MM.1S (cell line): ENCODE measurements around the gene SLC24A3.

ENCODE experiments used
- DNase-seq: peaks from one replicate; pipeline ENCODE4 v3.0.0-alpha.2; 2015
- H2AFZ ChIP-seq: fragments of 300-600 bp; sonication (generic); 2 replicates; pipeline ENCODE4 v1.6.0; 2016; ENCODE audit warnings: antibody characterized with exemption, low read length
- H3F3A ChIP-seq: fragments of 300-600 bp; sonication (generic); 2 replicates; pipeline ENCODE4 v1.6.1; 2016; ENCODE audit warnings: mild to moderate bottlenecking, antibody characterized with exemption, low read length, moderate library complexity, mixed read lengths; ENCODE audit not compliant: insufficient read depth
- H3K27ac ChIP-seq: fragments of 300-600 bp; sonication (generic); 2 replicates; pipeline ENCODE4 v1.5.1; 2016; ENCODE audit warnings: mild to moderate bottlenecking, low read length
- H3K27me3 ChIP-seq: fragments of 300-600 bp; sonication (generic); replicated peaks from 2 replicates; pipeline ENCODE4 v1.6.0; 2016; ENCODE audit warnings: low read length; ENCODE audit not compliant: insufficient read depth
- H3K36me3 ChIP-seq: fragments of 300-600 bp; sonication (generic); replicated peaks from 2 replicates; pipeline ENCODE4 v1.6.1; 2016; ENCODE audit warnings: mild to moderate bottlenecking, low read length, mixed read lengths; ENCODE audit not compliant: insufficient read depth
- H3K4me1 ChIP-seq: fragments of 300-600 bp; sonication (generic); 2 replicates; pipeline ENCODE4 v1.6.1; 2016; ENCODE audit warnings: low read length, mixed read lengths
- H3K4me2 ChIP-seq: fragments of 300-600 bp; sonication (generic); 2 replicates; pipeline ENCODE4 v1.6.0; 2016; ENCODE audit warnings: low read depth, low read length
- H3K4me3 ChIP-seq: fragments of 300-600 bp; sonication (generic); 2 replicates; pipeline ENCODE4 v1.5.1; 2016; ENCODE audit warnings: low read length, mixed read lengths
- H3K79me2 ChIP-seq: fragments of 300-600 bp; sonication (generic); 2 replicates; pipeline ENCODE4 v1.6.1; 2016; ENCODE audit warnings: mixed run types, low read length, mixed read lengths
- H3K9ac ChIP-seq: fragments of 300-600 bp; sonication (generic); 2 replicates; pipeline ENCODE4 v1.6.1; 2016; ENCODE audit warnings: low read length, mixed read lengths
- H3K9me2 ChIP-seq: fragments of 300-600 bp; sonication (generic); replicated peaks from 2 replicates; pipeline ENCODE4 v1.6.1; 2016; ENCODE audit warnings: mild to moderate bottlenecking, low read length, mixed read lengths; ENCODE audit not compliant: insufficient read depth
- H3K9me3 ChIP-seq: fragments of 300-600 bp; sonication (generic); replicated peaks from 2 replicates; pipeline ENCODE4 v1.6.1; 2016; ENCODE audit warnings: mild to moderate bottlenecking, low read length, mixed read lengths; ENCODE audit not compliant: insufficient read depth
- H4K20me1 ChIP-seq: fragments of 300-600 bp; sonication (generic); 2 replicates; pipeline ENCODE4 v1.6.1; 2016; ENCODE audit warnings: mild to moderate bottlenecking, low read length, moderate library complexity, mixed read lengths; ENCODE audit not compliant: insufficient read depth
- CTCF ChIP-seq: fragments of 300-600 bp; sonication (generic); IDR thresholded peaks from 2 replicates; pipeline ENCODE4 v1.5.1; 2016; ENCODE audit warnings: antibody characterized with exemption, low read length, mixed read lengths
- EZH2 ChIP-seq: fragments of 300-600 bp; sonication (generic); optimal IDR thresholded peaks from 2 replicates; pipeline ENCODE3; 2017; ENCODE audit warnings: low read depth, mild to moderate bottlenecking, antibody characterized with exemption, low read length, mixed read lengths
- EZH2phosphoT487 ChIP-seq: fragments of 300-600 bp; sonication (generic); IDR thresholded peaks from 2 replicates; pipeline ENCODE4 v1.6.1; 2018; ENCODE audit warnings: antibody characterized with exemption, low read length

The SLC24A3 gene

GRCh38 chr20:19371112-19371511 lies 158.7 kb downstream of the SLC24A3 start:
- Histone ChIP-seq H2AFZ (no peak overlapping the region), H3K9ac (no peak overlapping the region), H3F3A (no peaks in the 10 kb centered on the region), H3K4me1 (no peaks in the 10 kb centered on the region), H3K9me2 (no peaks in the 10 kb centered on the region), H3K79me2 (no peaks in the 10 kb centered on the region), H3K36me3 (no peaks in the 10 kb centered on the region), H4K20me1 (no peaks in the 10 kb centered on the region), H3K4me2 (no peak overlapping the region), H3K9me3 (no peaks in the 10 kb centered on the region), H3K27ac (no peak overlapping the region), H3K27me3 (no peaks in the 10 kb centered on the region), H3K4me3 (no peak overlapping the region)
- DNase-seq = no peak
- no peak for TF ChIP-seq EZH2
- TF ChIP-seq EZH2phosphoT487 = no peak
- TF ChIP-seq CTCF = no peak

- no peaks in the 10 kb centered on the region for H3K79me2 ChIP-seq
- H3K27ac ChIP-seq = no peak overlapping the region
- H3K4me1 ChIP-seq = no peaks in the 10 kb centered on the region
- H3K9me2 ChIP-seq = no peaks in the 10 kb centered on the region
- H3K4me3 ChIP-seq = no peak overlapping the region
- H3F3A ChIP-seq = no peaks in the 10 kb centered on the region
- no peaks in the 10 kb centered on the region for H3K9me3 ChIP-seq
- no peaks in the 10 kb centered on the region for H3K36me3 ChIP-seq
- no peak overlapping the region for H3K9ac ChIP-seq
- H3K4me2 ChIP-seq = no peak overlapping the region
- DNase-seq = no peak
- no peak overlapping the region for H2AFZ ChIP-seq
- no peaks in the 10 kb centered on the region for H3K27me3 ChIP-seq
- H4K20me1 ChIP-seq = no peaks in the 10 kb centered on the region
- no peak for TF ChIP-seq CTCF
- TF ChIP-seq EZH2phosphoT487 = no peak
- TF ChIP-seq EZH2 = no peak
Measured at GRCh38 chr20:19374216-19374615, 161.8 kb downstream of the SLC24A3 start.

- Histone ChIP-seq H2AFZ (no peak overlapping the region), H3K4me2 (no peak overlapping the region), H3K27ac (no peak overlapping the region), H4K20me1 (no peaks in the 10 kb centered on the region), H3K9ac (no peak overlapping the region), H3K9me2 (no peaks in the 10 kb centered on the region), H3K27me3 (no peaks in the 10 kb centered on the region), H3K4me1 (no peaks in the 10 kb centered on the region), H3K79me2 (no peaks in the 10 kb centered on the region), H3F3A (no peaks in the 10 kb centered on the region), H3K4me3 (no peak overlapping the region), H3K36me3 (no peaks in the 10 kb centered on the region), H3K9me3 (no peaks in the 10 kb centered on the region)
- no peak for DNase-seq
- TF ChIP-seq EZH2 (no peak), EZH2phosphoT487 (no peak), CTCF (no peak)
Measured at GRCh38 chr20:19375395-19375794, 163.0 kb downstream of the SLC24A3 start.
